Measurements from ENCODE around the gene DMAC2.
"Not testable (repeated sequence)": the region's sequence is repeated elsewhere in the genome, so short reads cannot be mapped to it uniquely, and the experiment has no call there.

DMAC2 gene

GRCh38 chr19:41422456-41422855 is 17.3 kb downstream of the DMAC2 start:
- DNase-seq (ENCODE audit: low read depth): no peak

- DNase-seq (ENCODE audit: low read depth): no peak
Observed at GRCh38 chr19:41421973-41422372, 17.7 kb downstream of the DMAC2 start.

- DNase-seq (ENCODE audit: low read depth): no peak
Observed at GRCh38 chr19:41421314-41421713, 18.4 kb downstream of the DMAC2 start.

- no peak for DNase-seq (ENCODE audit: low read depth)
Observed at GRCh38 chr19:41420101-41420880, 19.4 kb downstream of the DMAC2 start.

- DNase-seq (ENCODE audit: low read depth): no peak
Observed at GRCh38 chr19:41416194-41416674, 23.5 kb downstream of the DMAC2 start.

- no peak for DNase-seq (ENCODE audit: low read depth)
Observed at GRCh38 chr19:41415154-41415571, 24.5 kb downstream of the DMAC2 start.

GRCh38 chr19:41414461-41414860 is 25.3 kb downstream of the DMAC2 start:
- no peak for DNase-seq (ENCODE audit: low read depth)

GRCh38 chr19:41413947-41414346 is 25.8 kb downstream of the DMAC2 start:
- DNase-seq (ENCODE audit: low read depth): no peak

GRCh38 chr19:41412953-41413352 is 26.8 kb downstream of the DMAC2 start:
- DNase-seq (ENCODE audit: low read depth): no peak

GRCh38 chr19:41411968-41412265 is 27.8 kb downstream of the DMAC2 start:
- no peak for DNase-seq (ENCODE audit: low read depth)

- no peak for DNase-seq (ENCODE audit: low read depth)
Observed at GRCh38 chr19:41411100-41411967, 28.4 kb downstream of the DMAC2 start.

- DNase-seq (ENCODE audit: low read depth): no peak
Observed at GRCh38 chr19:41410336-41411054, 29.2 kb downstream of the DMAC2 start.

GRCh38 chr19:41409288-41409687 is 30.4 kb downstream of the DMAC2 start:
- DNase-seq (ENCODE audit: low read depth): no peak

GRCh38 chr19:41408846-41409245 is 30.9 kb downstream of the DMAC2 start:
- DNase-seq (ENCODE audit: low read depth): not testable (repeated sequence)

GRCh38 chr19:41408256-41408655 is 31.5 kb downstream of the DMAC2 start:
- no peak for DNase-seq (ENCODE audit: low read depth)

- no peak for DNase-seq (ENCODE audit: low read depth)
Observed at GRCh38 chr19:41407271-41407670, 32.4 kb downstream of the DMAC2 start.

GRCh38 chr19:41405776-41406175 is 33.9 kb downstream of the DMAC2 start:
- no peak for DNase-seq (ENCODE audit: low read depth)

GRCh38 chr19:41403181-41403970 is 36.3 kb downstream of the DMAC2 start:
- DNase-seq (ENCODE audit: low read depth): no peak

- DNase-seq (ENCODE audit: low read depth): no peak
Observed at GRCh38 chr19:41402010-41402409, 37.7 kb downstream of the DMAC2 start.

GRCh38 chr19:41401483-41401882 is 38.2 kb downstream of the DMAC2 start:
- no peak for DNase-seq (ENCODE audit: low read depth)

GRCh38 chr19:41399525-41399924 is 40.2 kb downstream of the DMAC2 start:
- DNase-seq (ENCODE audit: low read depth): no peak

- DNase-seq (ENCODE audit: low read depth): no peak
Observed at GRCh38 chr19:41399091-41399490, 40.6 kb downstream of the DMAC2 start.
